PC-9 (cell line): ENCODE measurements around the gene TMEM273. TPM values are rescaled to one million over a fixed set of nuclear protein-coding genes. Genes with fewer than 3 reads are reported as not detected.
"Not testable (repeated sequence)": the region's sequence is repeated elsewhere in the genome, so short reads cannot be mapped to it uniquely, and the experiment has no call there.

Source experiments
- BruUV-seq: library from RNA; stranded (reverse); fragments of 400-500 nt; replicated peaks from 2 replicates; lab custom pipeline; 2021; lab: Mats Ljungman, UMichigan
- CTCF ChIA-PET: fragments of 300-600 bp; sonication (Branson Sonifier 250); formaldehyde crosslinking; loops from one replicate; lab custom pipeline; 2022; ENCODE audit warnings: antibody characterized with exemption; lab: Charles Lee
- POLR2A ChIA-PET: fragments of 300-600 bp; sonication (Branson Sonifier 250); formaldehyde crosslinking; loops from one replicate; lab custom pipeline; 2022; ENCODE audit warnings: antibody characterized with exemption; ENCODE audit not compliant: unreplicated experiment; lab: Charles Lee
- DNase-seq, 2 experiments: peaks; one replicate each; pipeline versions ENCODE4 v3.0.0 to v3.0.0-alpha.2; 2015 to 2022; ENCODE audit warnings: mixed read lengths in 1 of 2
- H2AFZ ChIP-seq: fragments of 200-600 bp; sonication (generic); 2 replicates; pipeline ENCODE4 v1.8.1; 2017; ENCODE audit warnings: antibody characterized with exemption
- H3F3A ChIP-seq: fragments of 200-600 bp; sonication (generic); 2 replicates; pipeline ENCODE4 v1.8.1; 2017; ENCODE audit warnings: antibody characterized with exemption, mild to moderate bottlenecking, low read depth; ENCODE audit not compliant: insufficient read depth
- H3K27ac ChIP-seq: fragments of 200-600 bp; sonication (generic); 2 replicates; pipeline ENCODE4 v1.6.1; 2016; ENCODE audit warnings: mixed run types
- H3K27me3 ChIP-seq: fragments of 200-600 bp; sonication (generic); 2 replicates; pipeline ENCODE4 v1.6.1; 2016; ENCODE audit warnings: low read depth, mixed run types; ENCODE audit not compliant: insufficient read depth
- H3K36me3 ChIP-seq: fragments of 200-600 bp; sonication (generic); 2 replicates; pipeline ENCODE4 v1.6.1; 2016; ENCODE audit warnings: low read depth, mixed run types
- H3K4me1 ChIP-seq: fragments of 200-600 bp; sonication (generic); replicated peaks from 2 replicates; pipeline ENCODE4 v1.6.1; 2016; ENCODE audit warnings: mixed run types; ENCODE audit not compliant: insufficient read depth
- H3K4me2 ChIP-seq: fragments of 200-600 bp; sonication (generic); 2 replicates; pipeline ENCODE4 v1.6.1; 2017; ENCODE audit warnings: mixed run types
- H3K4me3 ChIP-seq: fragments of 200-600 bp; sonication (generic); 2 replicates; pipeline ENCODE4 v1.6.1; 2016; ENCODE audit warnings: mixed run types
- H3K79me2 ChIP-seq: fragments of 200-600 bp; sonication (generic); 2 replicates; pipeline ENCODE4 v1.6.1; 2017; ENCODE audit warnings: low read depth, mixed run types
- H3K9me2 ChIP-seq: fragments of 200-600 bp; sonication (generic); 2 replicates; pipeline ENCODE4 v1.8.1; 2017; ENCODE audit warnings: mild to moderate bottlenecking; ENCODE audit not compliant: insufficient read depth
- H3K9me3 ChIP-seq: fragments of 200-600 bp; sonication (generic); 2 replicates; pipeline ENCODE4 v1.8.1; 2016; ENCODE audit warnings: low read depth; ENCODE audit not compliant: insufficient read depth
- H4K20me1 ChIP-seq: fragments of 200-600 bp; sonication (generic); 2 replicates; pipeline ENCODE4 v1.8.1; 2017; ENCODE audit not compliant: insufficient read depth
- EZH2 ChIP-seq: fragments of 200-600 bp; sonication (generic); IDR thresholded peaks from 2 replicates; pipeline ENCODE4 v1.8.0; 2017; ENCODE audit warnings: antibody characterized with exemption, low read depth
- intact Hi-C: fragments of 100-400 bp; cut with micrococcal nuclease; formaldehyde crosslinking; loops from one replicate; pipeline ENCODE4 v1.10.0; 2022; ENCODE audit not compliant: unreplicated experiment
- total RNA-seq: library from RNA; stranded (reverse); gene quantifications from 2 replicates; pipeline ENCODE4 v1.2.3, GENCODE V29; 2021
- TF ChIP-seq, protein P1 (sequence below): fragments of 200-600 bp; sonication (generic); conservative IDR thresholded peaks from 2 replicates; pipeline ENCODE4 v1.6.1; 2017; ENCODE audit warnings: mixed run types, antibody characterized with exemption, mild to moderate bottlenecking, moderate library complexity

TMEM273 gene
- total RNA-seq, 1 experiment from 2014 or later, result 0.26 TPM

DNA sequence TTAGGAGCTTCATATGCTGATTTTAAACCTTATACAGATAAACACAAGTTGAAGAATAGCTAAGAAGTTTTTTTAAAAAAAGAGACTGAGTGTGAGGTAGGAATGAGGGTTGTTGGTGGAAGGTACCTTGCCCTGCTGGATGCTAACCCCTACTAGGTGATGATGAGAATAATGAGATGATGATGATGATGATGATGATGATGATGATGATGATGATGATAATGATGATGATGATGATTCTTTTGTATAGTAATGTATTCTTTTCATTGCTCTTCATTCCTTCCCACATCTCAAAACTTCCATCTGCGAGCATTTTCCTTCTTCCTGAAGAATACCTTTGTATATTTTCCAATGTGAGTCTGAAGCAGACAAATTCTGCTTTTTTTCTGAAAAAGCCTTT, 14.1 kb upstream of the TMEM273 start:
- H3K4me3 ChIP-seq, result no peak overlapping the region
- no peaks in the 10 kb centered on the region for H3K9me2 ChIP-seq
- TF ChIP-seq EZH2, result no peak
- TF ChIP-seq, protein P1, sequence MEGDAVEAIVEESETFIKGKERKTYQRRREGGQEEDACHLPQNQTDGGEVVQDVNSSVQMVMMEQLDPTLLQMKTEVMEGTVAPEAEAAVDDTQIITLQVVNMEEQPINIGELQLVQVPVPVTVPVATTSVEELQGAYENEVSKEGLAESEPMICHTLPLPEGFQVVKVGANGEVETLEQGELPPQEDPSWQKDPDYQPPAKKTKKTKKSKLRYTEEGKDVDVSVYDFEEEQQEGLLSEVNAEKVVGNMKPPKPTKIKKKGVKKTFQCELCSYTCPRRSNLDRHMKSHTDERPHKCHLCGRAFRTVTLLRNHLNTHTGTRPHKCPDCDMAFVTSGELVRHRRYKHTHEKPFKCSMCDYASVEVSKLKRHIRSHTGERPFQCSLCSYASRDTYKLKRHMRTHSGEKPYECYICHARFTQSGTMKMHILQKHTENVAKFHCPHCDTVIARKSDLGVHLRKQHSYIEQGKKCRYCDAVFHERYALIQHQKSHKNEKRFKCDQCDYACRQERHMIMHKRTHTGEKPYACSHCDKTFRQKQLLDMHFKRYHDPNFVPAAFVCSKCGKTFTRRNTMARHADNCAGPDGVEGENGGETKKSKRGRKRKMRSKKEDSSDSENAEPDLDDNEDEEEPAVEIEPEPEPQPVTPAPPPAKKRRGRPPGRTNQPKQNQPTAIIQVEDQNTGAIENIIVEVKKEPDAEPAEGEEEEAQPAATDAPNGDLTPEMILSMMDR, result no peak
- H3F3A ChIP-seq, result no peaks in the 10 kb centered on the region
- no peak overlapping the region for H3K27ac ChIP-seq
- no peaks in the 10 kb centered on the region for H4K20me1 ChIP-seq
- intact Hi-C loops, result no loop called here
- ChIA-PET CTCF (no interaction called here), POLR2A (no interaction called here)
- H3K27me3 ChIP-seq, result 0 out of 2 replicates have a peak, but pooled peaks cover 6% of the 10 kb centered on the region
- H3K36me3 ChIP-seq, result no peaks in the 10 kb centered on the region
- BruUV-seq, result no TSS peak
- no peaks in the 10 kb centered on the region for H3K9me3 ChIP-seq
- DNase-seq, result no peak
- no peaks in the 10 kb centered on the region for H3K79me2 ChIP-seq
- H3K4me2 ChIP-seq, result no peak overlapping the region
- H3K4me1 ChIP-seq, result no peaks in the 10 kb centered on the region
- no peak overlapping the region for H2AFZ ChIP-seq

DNA sequence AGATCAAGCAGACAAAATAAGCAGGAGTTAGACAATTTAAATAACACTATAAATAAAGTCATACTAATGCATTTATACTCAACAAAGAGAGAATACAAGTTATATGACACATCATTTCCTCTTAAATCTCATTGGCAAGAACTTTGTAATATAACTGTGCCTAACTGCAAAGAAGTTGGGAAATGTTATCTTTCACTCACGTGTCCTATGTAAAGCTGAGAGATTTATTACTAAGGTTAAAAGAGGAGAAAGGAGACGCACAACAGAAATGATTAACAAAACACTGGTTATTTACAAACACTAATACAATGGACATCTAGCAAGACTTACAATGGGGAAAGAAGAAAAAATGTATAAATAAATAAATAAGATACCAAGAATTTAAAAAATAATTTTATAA, 12.7 kb upstream of the TMEM273 start:
- Histone ChIP-seq H3K27me3 (0 out of 2 replicates have a peak, but pooled peaks cover 6% of the 10 kb centered on the region), H3K27ac (no peak overlapping the region), H3F3A (no peaks in the 10 kb centered on the region), H3K9me2 (no peaks in the 10 kb centered on the region), H3K4me1 (no peaks in the 10 kb centered on the region), H3K4me2 (no peak overlapping the region), H3K79me2 (no peaks in the 10 kb centered on the region), H2AFZ (no peak overlapping the region), H3K4me3 (no peak overlapping the region), H4K20me1 (no peaks in the 10 kb centered on the region), H3K9me3 (no peaks in the 10 kb centered on the region), H3K36me3 (no peaks in the 10 kb centered on the region)
- DNase-seq, result no peak
- POLR2A ChIA-PET, result no interaction called here
- intact Hi-C loops, result no loop called here
- CTCF ChIA-PET, result no interaction called here
- no TSS peak for BruUV-seq
- TF ChIP-seq EZH2, result no peak
- TF ChIP-seq, protein P1, result no peak

DNA sequence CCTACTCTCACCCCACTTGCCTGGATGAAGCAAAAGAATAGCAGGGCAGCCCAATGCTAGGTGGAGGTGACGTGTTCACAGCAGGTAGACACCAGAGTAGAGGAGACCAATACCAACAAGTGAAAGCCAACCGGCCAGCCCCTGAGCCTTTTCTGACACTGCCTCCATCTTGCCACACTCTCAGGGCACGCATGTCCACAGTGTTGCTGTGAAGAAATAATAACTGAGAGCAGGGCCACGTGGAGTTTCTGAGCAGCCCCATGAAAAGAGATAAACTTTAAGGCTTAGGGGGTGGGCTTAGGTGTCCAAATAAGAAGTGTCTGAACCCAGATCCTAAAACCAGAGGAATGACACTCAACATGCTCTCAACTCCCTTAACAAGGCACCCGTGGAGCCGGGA, 9.0 kb upstream of the TMEM273 start:
- no peaks in the 10 kb centered on the region for H4K20me1 ChIP-seq
- H3K9me2 ChIP-seq, result no peaks in the 10 kb centered on the region
- TF ChIP-seq, protein P1, result no peak
- TF ChIP-seq EZH2, result no peak
- BruUV-seq, result no TSS peak
- H3K27me3 ChIP-seq, result no peaks in the 10 kb centered on the region
- CTCF ChIA-PET, result no interaction called here
- H2AFZ ChIP-seq, result no peak overlapping the region
- no peaks in the 10 kb centered on the region for H3K79me2 ChIP-seq
- no peak overlapping the region for H3K4me2 ChIP-seq
- H3K36me3 ChIP-seq, result no peaks in the 10 kb centered on the region
- intact Hi-C loops, result no loop called here
- no peak overlapping the region for H3K27ac ChIP-seq
- POLR2A ChIA-PET, result no interaction called here
- no peak overlapping the region for H3K4me3 ChIP-seq
- DNase-seq, result no peak
- no peaks in the 10 kb centered on the region for H3K9me3 ChIP-seq
- H3F3A ChIP-seq, result no peaks in the 10 kb centered on the region
- no peaks in the 10 kb centered on the region for H3K4me1 ChIP-seq

DNA sequence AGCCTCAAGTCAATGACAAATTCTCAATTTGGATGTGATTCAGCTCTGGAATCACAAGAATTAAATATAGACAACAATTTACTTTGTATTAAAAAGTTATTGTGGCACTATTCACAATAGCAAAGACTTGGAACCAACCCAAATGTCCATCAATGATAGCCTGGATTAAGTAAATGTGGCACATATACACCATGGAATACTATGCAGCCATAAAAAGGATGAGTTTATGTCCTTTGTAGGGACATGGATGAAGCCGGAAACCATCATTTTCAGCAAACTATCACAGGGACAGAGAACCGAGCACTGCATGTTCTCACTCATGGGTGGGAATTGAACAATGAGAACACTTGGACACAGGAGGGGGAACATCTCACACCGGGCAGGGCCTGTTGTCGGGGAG, 7.7 kb upstream of the TMEM273 start:
- H3K27ac ChIP-seq, DNase-seq, H4K20me1 ChIP-seq, H3K79me2 ChIP-seq, H3K4me1 ChIP-seq, H2AFZ ChIP-seq, BruUV-seq, H3K4me2 ChIP-seq, H3K36me3 ChIP-seq, H3K4me3 ChIP-seq, POLR2A ChIA-PET, H3K27me3 ChIP-seq, H3K9me2 ChIP-seq, CTCF ChIA-PET, H3F3A ChIP-seq, H3K9me3 ChIP-seq, intact Hi-C loops: not testable (repeated sequence)
